ENCODE measurements around the gene PER2.

Gene PER2

DNA sequence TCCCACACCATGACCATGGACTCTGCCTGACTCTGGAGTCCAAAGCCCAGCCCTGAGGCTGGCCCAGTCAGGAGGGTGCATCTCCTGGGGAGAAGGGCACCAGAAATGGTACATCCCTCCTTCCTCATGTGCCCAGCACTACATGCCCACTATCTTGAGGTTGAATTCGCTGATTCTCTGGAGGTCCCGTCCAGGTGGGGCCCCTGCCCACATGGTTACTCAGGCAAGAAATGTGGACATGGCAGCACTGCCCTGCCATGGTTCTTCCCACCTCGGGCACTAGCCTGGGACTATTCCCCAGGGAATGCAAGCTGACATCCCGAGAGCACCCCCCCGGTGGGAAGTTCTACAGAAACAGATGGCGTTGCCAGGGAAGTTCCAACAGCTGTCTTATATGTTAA lies 33.3 kb downstream of the PER2 start:
- Histone ChIP-seq H2AFZ (ENCODE audit: low read depth) (no peak overlapping the region), H3K4me3 (IDR thresholded peaks at IDR 0.05; ENCODE audit: insufficient read depth, low read depth, low read length) (no peak overlapping the region), H3K79me2 (ENCODE audit: insufficient read depth, low read depth) (no peaks in the 10 kb centered on the region), H3K27me3 (ENCODE audit: insufficient read depth, low read depth) (no peaks in the 10 kb centered on the region), H4K20me1 (ENCODE audit: insufficient read depth) (no peaks in the 10 kb centered on the region), H3K36me3 (ENCODE audit: insufficient read depth) (no peaks in the 10 kb centered on the region), H3K9ac (no peak overlapping the region), H3K4me2 (no peak overlapping the region), H3K27ac (no peak overlapping the region), H3K4me1 (ENCODE audit: low read depth, poor library complexity, severe bottlenecking) (peaks cover 45% of the 10 kb centered on the region)
- TF ChIP-seq, protein P1, sequence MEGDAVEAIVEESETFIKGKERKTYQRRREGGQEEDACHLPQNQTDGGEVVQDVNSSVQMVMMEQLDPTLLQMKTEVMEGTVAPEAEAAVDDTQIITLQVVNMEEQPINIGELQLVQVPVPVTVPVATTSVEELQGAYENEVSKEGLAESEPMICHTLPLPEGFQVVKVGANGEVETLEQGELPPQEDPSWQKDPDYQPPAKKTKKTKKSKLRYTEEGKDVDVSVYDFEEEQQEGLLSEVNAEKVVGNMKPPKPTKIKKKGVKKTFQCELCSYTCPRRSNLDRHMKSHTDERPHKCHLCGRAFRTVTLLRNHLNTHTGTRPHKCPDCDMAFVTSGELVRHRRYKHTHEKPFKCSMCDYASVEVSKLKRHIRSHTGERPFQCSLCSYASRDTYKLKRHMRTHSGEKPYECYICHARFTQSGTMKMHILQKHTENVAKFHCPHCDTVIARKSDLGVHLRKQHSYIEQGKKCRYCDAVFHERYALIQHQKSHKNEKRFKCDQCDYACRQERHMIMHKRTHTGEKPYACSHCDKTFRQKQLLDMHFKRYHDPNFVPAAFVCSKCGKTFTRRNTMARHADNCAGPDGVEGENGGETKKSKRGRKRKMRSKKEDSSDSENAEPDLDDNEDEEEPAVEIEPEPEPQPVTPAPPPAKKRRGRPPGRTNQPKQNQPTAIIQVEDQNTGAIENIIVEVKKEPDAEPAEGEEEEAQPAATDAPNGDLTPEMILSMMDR (conservative IDR thresholded peaks at IDR 0.05; ENCODE audit: low read depth, low read length) = no peak

DNA sequence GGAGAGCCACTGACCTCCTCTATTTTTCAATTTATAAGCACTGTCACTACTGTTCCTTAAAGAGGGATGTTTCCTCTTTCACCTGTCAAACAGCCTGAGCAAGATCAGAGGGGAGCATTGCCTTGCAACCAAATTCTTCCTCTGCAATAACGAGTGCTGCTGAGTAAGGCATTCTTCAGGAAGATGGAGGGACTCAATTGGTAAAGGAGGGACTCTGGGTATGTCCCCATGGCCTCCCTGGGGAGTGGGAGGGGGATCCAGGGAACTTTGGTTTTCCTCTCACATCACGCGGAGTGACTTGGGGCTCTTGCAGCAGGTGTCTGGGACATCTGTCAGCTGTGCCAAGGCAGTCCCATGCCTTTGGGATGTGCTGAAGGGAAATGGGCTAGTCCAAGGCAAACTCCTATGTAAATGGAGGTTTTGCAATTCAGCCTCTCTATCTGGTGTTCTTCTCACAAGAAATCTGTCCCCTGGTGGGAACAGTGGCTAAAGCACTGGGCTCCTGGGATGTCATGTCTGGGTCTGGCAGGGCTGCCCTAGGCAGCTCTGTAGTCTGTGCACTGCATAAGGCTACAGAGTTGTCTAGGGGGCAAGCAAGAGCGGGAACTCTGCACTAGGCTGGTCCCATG lies 34.2 kb downstream of the PER2 start:
- Histone ChIP-seq H4K20me1 (ENCODE audit: insufficient read depth) (no peaks in the 10 kb centered on the region), H3K4me1 (ENCODE audit: low read depth, poor library complexity, severe bottlenecking) (peaks cover 35% of the 10 kb centered on the region), H2AFZ (ENCODE audit: low read depth) (no peak overlapping the region), H3K27me3 (ENCODE audit: insufficient read depth, low read depth) (no peaks in the 10 kb centered on the region), H3K4me3 (IDR thresholded peaks at IDR 0.05; ENCODE audit: insufficient read depth, low read depth, low read length) (no peak overlapping the region), H3K36me3 (ENCODE audit: insufficient read depth) (no peaks in the 10 kb centered on the region), H3K9ac (no peak overlapping the region), H3K27ac (no peak overlapping the region), H3K4me2 (no peak overlapping the region), H3K79me2 (ENCODE audit: insufficient read depth, low read depth) (no peaks in the 10 kb centered on the region)
- TF ChIP-seq, protein P1 (conservative IDR thresholded peaks at IDR 0.05; ENCODE audit: low read depth, low read length) = no peak

DNA sequence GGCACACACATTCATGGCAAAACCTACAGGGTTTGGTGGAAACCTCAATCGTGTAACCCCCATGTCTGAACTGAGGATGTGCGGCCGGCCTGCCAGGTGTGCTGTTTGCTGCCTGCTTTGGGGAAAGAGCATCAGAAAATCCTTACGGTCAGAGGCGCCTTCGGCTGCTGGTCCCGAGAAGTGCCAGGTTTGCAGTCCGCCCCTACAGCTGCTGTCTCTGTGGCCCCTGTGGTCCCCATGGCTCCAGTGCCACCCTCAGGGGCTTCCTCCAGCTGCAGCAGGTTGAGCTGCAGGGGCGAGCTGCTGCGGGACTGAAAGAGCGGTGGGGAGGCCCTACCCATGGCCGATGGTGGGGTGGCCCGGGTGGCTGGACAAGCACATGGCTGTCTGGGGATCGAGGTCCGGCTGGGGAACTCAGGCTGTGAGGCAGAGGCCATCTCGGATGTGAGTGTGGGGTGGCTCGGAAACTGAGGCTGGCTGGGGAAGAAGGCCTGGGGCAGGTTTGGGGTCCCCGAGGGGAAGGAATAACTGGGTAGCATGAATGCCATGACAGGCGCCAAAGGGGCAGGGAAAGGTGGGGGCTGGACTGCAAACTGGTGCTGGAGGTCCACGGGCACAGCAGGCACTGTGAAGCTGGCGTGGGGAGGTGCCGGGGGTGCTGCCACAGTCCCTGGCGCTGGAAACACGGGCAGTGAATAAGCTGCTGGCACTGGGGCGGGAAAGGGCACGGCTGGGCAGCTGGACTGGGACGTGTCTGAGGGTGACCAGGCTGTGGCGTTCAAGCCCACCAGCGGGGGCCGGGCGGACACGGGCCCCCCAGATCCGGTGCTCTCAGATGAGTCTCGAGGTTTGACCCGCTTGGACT lies 35.4 kb downstream of the PER2 start:
- Histone ChIP-seq H4K20me1 (ENCODE audit: insufficient read depth) (no peaks in the 10 kb centered on the region), H3K27ac (no peak overlapping the region), H3K36me3 (ENCODE audit: insufficient read depth) (no peaks in the 10 kb centered on the region), H3K9ac (no peak overlapping the region), H3K4me3 (IDR thresholded peaks at IDR 0.05; ENCODE audit: insufficient read depth, low read depth, low read length) (no peak overlapping the region), H3K4me1 (ENCODE audit: low read depth, poor library complexity, severe bottlenecking) (peaks cover 23% of the 10 kb centered on the region), H2AFZ (ENCODE audit: low read depth) (no peak overlapping the region), H3K79me2 (ENCODE audit: insufficient read depth, low read depth) (no peaks in the 10 kb centered on the region), H3K4me2 (no peak overlapping the region), H3K27me3 (ENCODE audit: insufficient read depth, low read depth) (no peaks in the 10 kb centered on the region)
- TF ChIP-seq, protein P1 (conservative IDR thresholded peaks at IDR 0.05; ENCODE audit: low read depth, low read length) = no peak

DNA sequence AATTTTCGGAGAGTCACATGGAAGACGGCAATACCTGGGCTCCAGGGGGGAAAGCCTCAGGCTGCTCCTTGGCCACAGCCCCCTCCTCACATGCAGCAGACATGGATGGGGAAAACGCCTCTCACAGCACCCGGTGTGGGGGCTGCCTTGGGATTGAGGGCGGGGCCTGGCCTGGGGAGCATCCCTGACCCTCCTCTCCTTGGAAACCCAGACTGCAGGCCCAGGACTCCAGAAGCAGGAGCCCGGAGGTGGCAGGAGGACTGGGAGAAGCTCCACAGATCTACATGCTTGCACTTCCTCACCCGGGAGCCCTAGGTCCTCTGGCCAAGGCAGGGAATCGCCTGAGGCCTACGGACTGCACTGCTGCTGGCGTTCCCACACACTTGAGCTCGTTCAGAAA lies 36.4 kb downstream of the PER2 start:
- Histone ChIP-seq H3K4me3 (IDR thresholded peaks at IDR 0.05; ENCODE audit: insufficient read depth, low read depth, low read length) (no peak overlapping the region), H3K27ac (no peak overlapping the region), H3K4me1 (ENCODE audit: low read depth, poor library complexity, severe bottlenecking) (peaks cover 13% of the 10 kb centered on the region), H3K9ac (no peak overlapping the region), H2AFZ (ENCODE audit: low read depth) (no peak overlapping the region), H3K36me3 (ENCODE audit: insufficient read depth) (no peaks in the 10 kb centered on the region), H3K27me3 (ENCODE audit: insufficient read depth, low read depth) (no peaks in the 10 kb centered on the region), H4K20me1 (ENCODE audit: insufficient read depth) (no peaks in the 10 kb centered on the region), H3K79me2 (ENCODE audit: insufficient read depth, low read depth) (no peaks in the 10 kb centered on the region), H3K4me2 (no peak overlapping the region)
- TF ChIP-seq, protein P1 (conservative IDR thresholded peaks at IDR 0.05; ENCODE audit: low read depth, low read length) = no peak

All from KMS-11 (cell line).